ENCODE data around the gene NLGN4Y.

The NLGN4Y gene

GRCh38 chrY:14528361-14528760 lies 4.0 kb downstream of the NLGN4Y start:
- no peak overlapping the region for H3K9ac ChIP-seq (ENCODE audit: insufficient read length)
- TF ChIP-seq POLR2AphosphoS5 (IDR thresholded peaks at IDR 0.05; ENCODE audit: borderline replicate concordance, low read depth, low read length) (no peak), FOXP2 (optimal IDR thresholded peaks at IDR 0.05; ENCODE audit: control extremely low read depth, extremely low read length, insufficient read depth) (no peak), EZH2 (IDR thresholded peaks at IDR 0.05) (no peak)
- H3K9me3 ChIP-seq (ENCODE audit: low read depth, low read length) = no peaks in the 10 kb centered on the region
- no peak overlapping the region for H3K27ac ChIP-seq
- no peak for DNase-seq (ENCODE audit: low read depth, low spot score)
- H3K4me3 ChIP-seq = no peak overlapping the region
- no peaks in the 10 kb centered on the region for H3K36me3 ChIP-seq (ENCODE audit: insufficient read depth, low read length)

GRCh38 chrY:14536703-14537102 lies 12.4 kb downstream of the NLGN4Y start:
- Histone ChIP-seq H3K36me3 (ENCODE audit: insufficient read depth, low read length) (no peaks in the 10 kb centered on the region), H3K4me3 (no peak overlapping the region), H3K9ac (ENCODE audit: insufficient read length) (no peak overlapping the region), H3K27ac (no peak overlapping the region), H3K9me3 (ENCODE audit: low read depth, low read length) (no peaks in the 10 kb centered on the region)
- no peak for DNase-seq (ENCODE audit: low read depth, low spot score)
- TF ChIP-seq EZH2 (IDR thresholded peaks at IDR 0.05) (no peak), FOXP2 (optimal IDR thresholded peaks at IDR 0.05; ENCODE audit: control extremely low read depth, extremely low read length, insufficient read depth) (no peak), POLR2AphosphoS5 (IDR thresholded peaks at IDR 0.05; ENCODE audit: borderline replicate concordance, low read depth, low read length) (no peak)

DNA sequence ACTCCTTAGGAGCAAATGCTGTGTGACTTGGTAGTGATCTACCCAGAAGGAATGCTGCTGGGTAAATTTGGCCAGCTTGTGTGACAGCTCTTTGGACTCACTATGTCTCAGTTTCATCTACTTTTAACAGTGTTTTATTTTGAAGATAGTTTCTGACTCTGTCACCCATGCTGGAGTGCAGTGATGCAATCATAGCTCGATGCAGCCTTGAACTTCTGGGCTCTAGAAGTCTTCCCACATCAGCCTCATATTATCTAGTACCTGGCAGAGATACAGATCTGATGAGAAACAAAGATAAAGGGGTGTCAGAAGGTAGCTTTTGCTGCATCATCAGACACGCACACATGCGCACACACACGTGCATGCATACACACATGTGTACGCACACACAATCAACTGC lies 19.2 kb downstream of the NLGN4Y start:
- no peak overlapping the region for H3K4me3 ChIP-seq
- H3K9ac ChIP-seq (ENCODE audit: insufficient read length) = no peak overlapping the region
- no peak for DNase-seq (ENCODE audit: low read depth, low spot score)
- no peak for TF ChIP-seq FOXP2 (optimal IDR thresholded peaks at IDR 0.05; ENCODE audit: control extremely low read depth, extremely low read length, insufficient read depth)
- no peak for TF ChIP-seq EZH2 (IDR thresholded peaks at IDR 0.05)
- TF ChIP-seq POLR2AphosphoS5 (IDR thresholded peaks at IDR 0.05; ENCODE audit: borderline replicate concordance, low read depth, low read length) = no peak
- H3K36me3 ChIP-seq (ENCODE audit: insufficient read depth, low read length) = no peaks in the 10 kb centered on the region
- no peaks in the 10 kb centered on the region for H3K9me3 ChIP-seq (ENCODE audit: low read depth, low read length)
- H3K27ac ChIP-seq = no peak overlapping the region

DNA sequence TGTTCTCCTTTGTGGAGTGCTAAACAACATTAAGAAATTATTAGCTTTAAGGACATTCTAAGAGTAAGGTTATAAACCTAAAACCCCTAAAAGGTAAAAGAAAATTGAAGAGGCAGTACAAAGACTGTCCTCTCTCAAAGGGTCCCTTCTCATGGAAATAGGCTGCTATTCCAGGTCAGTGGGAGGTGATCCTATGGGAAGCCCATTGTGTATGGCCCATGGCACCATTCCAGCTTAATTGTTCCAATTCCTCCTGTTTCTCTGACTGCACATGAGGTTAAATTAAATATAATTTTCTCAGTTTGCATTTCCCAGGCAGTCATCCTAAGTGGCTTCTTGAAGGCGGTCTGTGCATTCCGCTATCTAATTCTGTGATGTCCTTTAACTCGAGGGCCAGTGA lies 57.0 kb downstream of the NLGN4Y start:
- H3K9ac ChIP-seq (ENCODE audit: insufficient read length) = no peak overlapping the region
- H3K27ac ChIP-seq = no peak overlapping the region
- no peak overlapping the region for H3K4me3 ChIP-seq
- H3K9me3 ChIP-seq (ENCODE audit: low read depth, low read length) = no peaks in the 10 kb centered on the region
- DNase-seq (ENCODE audit: low read depth, low spot score) = no peak
- TF ChIP-seq FOXP2 (optimal IDR thresholded peaks at IDR 0.05; ENCODE audit: control extremely low read depth, extremely low read length, insufficient read depth) (no peak), POLR2AphosphoS5 (IDR thresholded peaks at IDR 0.05; ENCODE audit: borderline replicate concordance, low read depth, low read length) (no peak), EZH2 (IDR thresholded peaks at IDR 0.05) (no peak)
- no peaks in the 10 kb centered on the region for H3K36me3 ChIP-seq (ENCODE audit: insufficient read depth, low read length)

- TF ChIP-seq FOXP2 (optimal IDR thresholded peaks at IDR 0.05; ENCODE audit: control extremely low read depth, extremely low read length, insufficient read depth) (no peak), POLR2AphosphoS5 (IDR thresholded peaks at IDR 0.05; ENCODE audit: borderline replicate concordance, low read depth, low read length) (no peak), EZH2 (IDR thresholded peaks at IDR 0.05) (no peak)
- DNase-seq (ENCODE audit: low read depth, low spot score) = no peak
- no peaks in the 10 kb centered on the region for H3K36me3 ChIP-seq (ENCODE audit: insufficient read depth, low read length)
- H3K27ac ChIP-seq = no peak overlapping the region
- no peak overlapping the region for H3K4me3 ChIP-seq
- H3K9me3 ChIP-seq (ENCODE audit: low read depth, low read length) = no peaks in the 10 kb centered on the region
- no peak overlapping the region for H3K9ac ChIP-seq (ENCODE audit: insufficient read length)
Observed at GRCh38 chrY:14586725-14587124, 62.4 kb downstream of the NLGN4Y start.

GRCh38 chrY:14601372-14601771 lies 77.0 kb downstream of the NLGN4Y start:
- no peak for DNase-seq (ENCODE audit: low read depth, low spot score)
- TF ChIP-seq FOXP2 (optimal IDR thresholded peaks at IDR 0.05; ENCODE audit: control extremely low read depth, extremely low read length, insufficient read depth) = no peak
- no peaks in the 10 kb centered on the region for H3K9me3 ChIP-seq (ENCODE audit: low read depth, low read length)

GRCh38 chrY:14617625-14618024 lies 93.3 kb downstream of the NLGN4Y start:
- no peak overlapping the region for H3K9ac ChIP-seq (ENCODE audit: insufficient read length)
- H3K36me3 ChIP-seq (ENCODE audit: insufficient read depth, low read length) = no peaks in the 10 kb centered on the region
- no peak for DNase-seq (ENCODE audit: low read depth, low spot score)
- no peaks in the 10 kb centered on the region for H3K9me3 ChIP-seq (ENCODE audit: low read depth, low read length)
- no peak overlapping the region for H3K27ac ChIP-seq
- no peak overlapping the region for H3K4me3 ChIP-seq
- no peak for TF ChIP-seq EZH2 (IDR thresholded peaks at IDR 0.05)
- no peak for TF ChIP-seq POLR2AphosphoS5 (IDR thresholded peaks at IDR 0.05; ENCODE audit: borderline replicate concordance, low read depth, low read length)
- TF ChIP-seq FOXP2 (optimal IDR thresholded peaks at IDR 0.05; ENCODE audit: control extremely low read depth, extremely low read length, insufficient read depth) = no peak

More at GRCh38 chrY:14601372-14601771, 77.0 kb downstream of the NLGN4Y start:
- Histone ChIP-seq H3K36me3 (ENCODE audit: insufficient read depth, low read length) (no peaks in the 10 kb centered on the region), H3K9ac (ENCODE audit: insufficient read length) (no peak overlapping the region), H3K27ac (no peak overlapping the region), H3K4me3 (no peak overlapping the region)

GRCh38 chrY:14618513-14618912 lies 94.2 kb downstream of the NLGN4Y start:
- Histone ChIP-seq H3K4me3 (no peak overlapping the region), H3K9me3 (ENCODE audit: low read depth, low read length) (no peaks in the 10 kb centered on the region), H3K27ac (no peak overlapping the region), H3K9ac (ENCODE audit: insufficient read length) (no peak overlapping the region), H3K36me3 (ENCODE audit: insufficient read depth, low read length) (no peaks in the 10 kb centered on the region)
- DNase-seq (ENCODE audit: low read depth, low spot score) = no peak
- TF ChIP-seq FOXP2 (optimal IDR thresholded peaks at IDR 0.05; ENCODE audit: control extremely low read depth, extremely low read length, insufficient read depth) = no peak
- TF ChIP-seq EZH2 (IDR thresholded peaks at IDR 0.05) = no peak
- no peak for TF ChIP-seq POLR2AphosphoS5 (IDR thresholded peaks at IDR 0.05; ENCODE audit: borderline replicate concordance, low read depth, low read length)

GRCh38 chrY:14628208-14628607 lies 103.9 kb downstream of the NLGN4Y start:
- TF ChIP-seq EZH2 (IDR thresholded peaks at IDR 0.05) (no peak), FOXP2 (optimal IDR thresholded peaks at IDR 0.05; ENCODE audit: control extremely low read depth, extremely low read length, insufficient read depth) (no peak), POLR2AphosphoS5 (IDR thresholded peaks at IDR 0.05; ENCODE audit: borderline replicate concordance, low read depth, low read length) (no peak)
- no peak overlapping the region for H3K4me3 ChIP-seq

More at GRCh38 chrY:14628208-14628607, 103.9 kb downstream of the NLGN4Y start:
- H3K36me3 ChIP-seq (ENCODE audit: insufficient read depth, low read length) = no peaks in the 10 kb centered on the region
- DNase-seq (ENCODE audit: low read depth, low spot score) = no peak
- H3K27ac ChIP-seq = no peak overlapping the region
- H3K9me3 ChIP-seq (ENCODE audit: low read depth, low read length) = no peaks in the 10 kb centered on the region
- H3K9ac ChIP-seq (ENCODE audit: insufficient read length) = no peak overlapping the region

Data from SK-N-MC (cell line).